Psoas muscle (tissue), 8 donors: Measurements from ENCODE around the gene SMTNL2. TPM values are rescaled to one million over a fixed set of nuclear protein-coding genes. Genes with fewer than 3 reads are reported as not detected.
A peak's percentile ranks its signal among the peaks of the same experiment; 100 is the strongest.

Experiments
- ATAC-seq, 4 donors: fragments of 200-7000 bp; cut with Tn5 transposase; one replicate each; pipeline ENCODE4 v1.9.1; 2020; ENCODE audit warnings: moderate library complexity in 3 of 4, mild to moderate bottlenecking in 2 of 4
- DNase-seq, 2 donors: peaks; one replicate each; pipeline ENCODE4 v3.0.0-alpha.2; 2020
- H3K27ac ChIP-seq: fragments of 200-600 bp; one replicate; pipeline ENCODE4 v1.8.0; 2022
- H3K27me3 ChIP-seq, 3 donors: fragments of 200-600 bp in 1 of 3; one replicate each; pipeline versions ENCODE4 v1.6.1 to v1.8.0; 2013 to 2022; ENCODE audit warnings: low read length in 2 of 3, mild to moderate bottlenecking in 2 of 3, moderate library complexity in 1 of 3; ENCODE audit not compliant: insufficient read depth in 3 of 3
- H3K36me3 ChIP-seq, 2 donors: fragments of 200-600 bp in 1 of 2; one replicate each; pipeline versions ENCODE4 v1.6.1 to v1.8.0; 2013 to 2022; ENCODE audit warnings: low read depth in 1 of 2, mild to moderate bottlenecking in 1 of 2, moderate library complexity in 1 of 2; ENCODE audit not compliant: insufficient read depth in 1 of 2
- H3K4me1 ChIP-seq: fragments of 200-600 bp; one replicate; pipeline ENCODE4 v1.8.0; 2022
- H3K4me3 ChIP-seq: fragments of 200-600 bp; one replicate; pipeline ENCODE4 v1.8.0; 2022; ENCODE audit warnings: mild to moderate bottlenecking
- H3K9me3 ChIP-seq: fragments of 200-600 bp; one replicate; pipeline ENCODE4 v1.8.0; 2022
- CTCF ChIP-seq: fragments of 200-600 bp; IDR thresholded peaks from one replicate; pipeline ENCODE4 v1.8.0; 2022; ENCODE audit warnings: antibody characterized with exemption
- WGBS, 3 donors: extraction: QIAGEN DNeasy Blood & Tissue Kit; methylation state at CpG; one replicate each; pipeline versions ENCODE4 v1.1.6 to v1.1.7; 2013; 5-methylcytosine and 5-hydroxymethylcytosine counted together
- intact Hi-C, 2 donors: fragments of 100-400 bp; cut with DNase I; formaldehyde crosslinking; loops; one replicate each; pipeline versions ENCODE4 v1.11.0 to v1.14.2; 2022
- polyA plus RNA-seq, 3 donors: library from polyadenylated mRNA; stranded (reverse); fragments of 200-250 nt; gene quantifications; one replicate each; pipeline ENCODE4 v1.2.3, GENCODE V29; 2013
- total RNA-seq, 4 donors: library from RNA; stranded (reverse); fragmentation: NEBNext Ultra II Directional in 2 of 4; extraction: Animal tissue kit (Norgen Biotek cat#: 25700) in 2 of 4; gene quantifications; one replicate each; pipeline versions ENCODE4 v1.2.1 to v1.2.4, GENCODE V29; 2021 to 2023
- donor health status: healthy with polysubstance abuse.
- donor health status: DM: no; HTN: no; CAD: no; lungs with moderate emphysema.
- donor health status: Bipolar disorder and iron deficiency.
- donor health status: healthy.
- donor health status: DM: yes; HTN: yes; CAD: no.
- donor health status: DM: no; HTN: no; CAD: no.
- donor health status: DM: no; HTN: no; CAD: no.
- donor health status: DM: yes; HTN: yes; CAD: no.

Gene SMTNL2
- total and polyA plus RNA-seq, 7 donors: 20.7 to 524 (median 318) TPM

GRCh38 chr17:4536742-4537411 is 47.5 kb upstream of the SMTNL2 start:
- no peaks in the 10 kb centered on the region for H3K27me3 ChIP-seq
- H3K4me1 ChIP-seq: peaks cover 19% of the 10 kb centered on the region
- H3K27ac ChIP-seq: peak overlapping the region; percentile 58
- H3K9me3 ChIP-seq: no peaks in the 10 kb centered on the region
- TF ChIP-seq CTCF: no peak
- peak in 3 of 4 donors; percentile 2 to 13 (median 11) for ATAC-seq
- peak overlapping the region; percentile 7 for H3K4me3 ChIP-seq
- DNase-seq: peak; percentile 63 to 70
- peaks cover 1 to 42% of the 10 kb centered on the region in 2 donors for H3K36me3 ChIP-seq
- intact Hi-C loops: no loop called here
- 24 to 33% (median 32%) methylated on average over 18 of the region's 18 CpGs for WGBS, 3 donors

- ATAC-seq: no peak
- TF ChIP-seq CTCF: no peak
- no peaks in the 10 kb centered on the region for H3K9me3 ChIP-seq
- peaks cover 3 to 49% of the 10 kb centered on the region in 2 donors for H3K36me3 ChIP-seq
- WGBS, 3 donors: 54 to 70% (median 54%) methylated on average over 19 of the region's 19 CpGs
- peak overlapping the region; percentile 58 for H3K27ac ChIP-seq
- H3K4me1 ChIP-seq: peaks cover 21% of the 10 kb centered on the region
- DNase-seq: peak; percentile 23 to 55
- H3K4me3 ChIP-seq: no peak overlapping the region
- no peaks in the 10 kb centered on the region for H3K27me3 ChIP-seq
- intact Hi-C loops: no loop called here
Measured at GRCh38 chr17:4537451-4538235, 46.7 kb upstream of the SMTNL2 start.

GRCh38 chr17:4538236-4539002 is 45.9 kb upstream of the SMTNL2 start:
- Histone ChIP-seq H3K4me3 (no peak overlapping the region), H3K4me1 (peaks cover 21% of the 10 kb centered on the region), H3K27me3 (no peaks in the 10 kb centered on the region), H3K36me3 (peaks cover 3 to 57% of the 10 kb centered on the region in 2 donors), H3K9me3 (no peaks in the 10 kb centered on the region), H3K27ac (peak overlapping the region; percentile 23)
- intact Hi-C loops: no loop called here
- TF ChIP-seq CTCF: no peak
- DNase-seq (peak in 1 of 2 donors; percentile 16), ATAC-seq (no peak)
- WGBS, 3 donors: 71 to 74% (median 72%) methylated on average over 13 of the region's 13 CpGs

- intact Hi-C loops: no loop called here
- Histone ChIP-seq H3K27ac (peak overlapping the region; percentile 23), H3K4me3 (no peak overlapping the region), H3K9me3 (no peaks in the 10 kb centered on the region), H3K4me1 (peaks cover 21% of the 10 kb centered on the region), H3K27me3 (no peaks in the 10 kb centered on the region), H3K36me3 (peaks cover 3 to 63% of the 10 kb centered on the region in 2 donors)
- ATAC-seq (no peak), DNase-seq (no peak)
- TF ChIP-seq CTCF: no peak
- 85 to 94% (median 92%) methylated on average over 7 to 8 of the region's 8 CpGs for WGBS, 3 donors
Measured at GRCh38 chr17:4539025-4539424, 45.3 kb upstream of the SMTNL2 start.
